Endothelial cell of umbilical vein (primary cell): Measurements from ENCODE around the gene GNAQ.

Source experiments
- CTCF ChIP-seq, 2 donors: IDR thresholded peaks; 1 replicate in 1 of 2; 2 replicates in 1 of 2; pipeline ENCODE4 v1.5.1; 2011; ENCODE audit warnings: low read length in 2 of 2, mild to moderate bottlenecking in 2 of 2, moderate library complexity in 2 of 2, control low read depth in 1 of 2, inconsistent platforms in 1 of 2, low read depth in 1 of 2; ENCODE audit not compliant: insufficient read depth in 1 of 2; ENCODE audit errors: extremely low read depth in 1 of 2
- EZH2 ChIP-seq: IDR thresholded peaks from 2 replicates; pipeline ENCODE4 v1.6.1; 2012; ENCODE audit warnings: borderline replicate concordance, low read depth, mild to moderate bottlenecking, moderate library complexity, low read length, inconsistent platforms; ENCODE audit not compliant: severe bottlenecking
- FOS ChIP-seq: IDR thresholded peaks from 2 replicates; pipeline ENCODE4 v1.6.1; 2011; ENCODE audit warnings: mild to moderate bottlenecking, low read length, moderate library complexity, borderline replicate concordance; ENCODE audit not compliant: insufficient read depth
- GATA2 ChIP-seq: IDR thresholded peaks from 2 replicates; pipeline ENCODE4 v1.7.0; 2011; ENCODE audit warnings: low read depth, mild to moderate bottlenecking, moderate library complexity, mixed read lengths, low read length; ENCODE audit not compliant: insufficient read length, insufficient read depth
- JUN ChIP-seq: IDR thresholded peaks from 2 replicates; pipeline ENCODE4 v1.6.1; 2011; ENCODE audit warnings: borderline replicate concordance, low read depth; ENCODE audit not compliant: insufficient read length, insufficient read depth
- MAX ChIP-seq: IDR thresholded peaks from 2 replicates; pipeline ENCODE4 v1.6.1; 2011; ENCODE audit not compliant: insufficient read depth, insufficient read length
- MYC ChIP-seq: IDR thresholded peaks from one replicate; pipeline ENCODE4 v1.6.1; 2011; ENCODE audit warnings: mild to moderate bottlenecking, low read depth, low read length
- POLR2A ChIP-seq: IDR thresholded peaks from 2 replicates; pipeline ENCODE4 v1.6.1; 2012; ENCODE audit warnings: low read depth, mild to moderate bottlenecking, control low read depth, low read length
- POLR2AphosphoS5 ChIP-seq: IDR thresholded peaks from 2 replicates; pipeline ENCODE4 v1.6.1; 2012; ENCODE audit warnings: low read depth, mild to moderate bottlenecking, control low read depth, low read length, moderate library complexity; ENCODE audit not compliant: insufficient read depth

DNA sequence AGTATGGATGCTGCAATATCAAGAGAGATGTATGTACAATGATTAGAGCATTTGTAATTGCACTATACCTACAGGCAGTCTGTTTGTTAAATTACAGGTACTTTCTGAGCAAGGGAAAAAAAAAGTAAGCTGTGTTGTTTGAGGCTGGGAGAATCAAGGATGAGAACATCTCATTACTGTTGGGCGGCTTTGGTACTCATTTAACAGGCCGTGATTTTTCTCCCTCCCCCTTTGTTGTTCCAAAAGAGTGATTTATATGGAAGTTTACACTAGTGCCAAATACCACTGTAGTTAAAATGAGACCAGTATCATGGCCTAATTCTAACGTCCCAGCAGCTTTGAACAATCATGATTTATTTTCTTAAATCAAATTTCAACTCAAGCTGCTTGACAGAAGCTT is 312.3 kb downstream of the GNAQ start:
- TF ChIP-seq CTCF (IDR thresholded peaks at IDR 0.05; ENCODE audit: extremely low read depth in 1 of 2, insufficient read depth in 1 of 2, low read depth in 1 of 2, low read length in 2 of 2) (no peak), POLR2A (no peak), EZH2 (no peak), MYC (no peak), POLR2AphosphoS5 (no peak), JUN (no peak), MAX (no peak), FOS (no peak), GATA2 (no peak)
